ENCODE results near the gene COL5A2.

The COL5A2 gene

DNA sequence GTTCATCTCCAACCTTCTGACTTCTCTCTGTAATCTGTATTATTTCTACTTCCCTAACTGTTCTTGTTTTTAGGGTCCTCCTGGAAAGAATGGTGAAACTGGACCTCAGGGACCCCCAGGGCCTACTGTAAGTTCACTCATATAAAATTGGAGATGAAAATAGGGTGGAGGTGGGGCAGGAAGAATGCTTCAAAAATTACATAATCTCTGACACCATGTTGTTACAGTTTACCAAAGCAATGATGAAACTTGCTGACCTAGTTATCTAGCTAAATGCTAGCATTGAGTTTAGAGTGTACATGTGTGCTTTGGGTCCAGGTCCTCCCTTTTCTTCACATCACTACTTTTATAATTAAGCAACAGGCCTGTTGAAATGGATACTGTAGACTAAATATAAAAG, 182.3 kb downstream of the COL5A2 start:
- peak; percentile 54 for DNase-seq (ENCODE audit: low read depth)
- H3K4me3 ChIP-seq (ENCODE audit: low read length), result no peak overlapping the region
- TF ChIP-seq CTCF (conservative IDR thresholded peaks at IDR 0.05; ENCODE audit: low read length), result no peak

GRCh38 chr2:188993247-188993646, 186.3 kb downstream of the COL5A2 start:
- DNase-seq (ENCODE audit: low read depth), result no peak

GRCh38 chr2:188986839-188987238, 192.7 kb downstream of the COL5A2 start:
- peak; percentile 53 for DNase-seq (ENCODE audit: low read depth)
- no peak for TF ChIP-seq CTCF (conservative IDR thresholded peaks at IDR 0.05; ENCODE audit: low read length)
- no peak overlapping the region for H3K4me3 ChIP-seq (ENCODE audit: low read length)

More at GRCh38 chr2:188993247-188993646, 186.3 kb downstream of the COL5A2 start:
- H3K4me3 ChIP-seq (ENCODE audit: low read length), result no peak overlapping the region
- TF ChIP-seq CTCF (conservative IDR thresholded peaks at IDR 0.05; ENCODE audit: low read length), result no peak

DNA sequence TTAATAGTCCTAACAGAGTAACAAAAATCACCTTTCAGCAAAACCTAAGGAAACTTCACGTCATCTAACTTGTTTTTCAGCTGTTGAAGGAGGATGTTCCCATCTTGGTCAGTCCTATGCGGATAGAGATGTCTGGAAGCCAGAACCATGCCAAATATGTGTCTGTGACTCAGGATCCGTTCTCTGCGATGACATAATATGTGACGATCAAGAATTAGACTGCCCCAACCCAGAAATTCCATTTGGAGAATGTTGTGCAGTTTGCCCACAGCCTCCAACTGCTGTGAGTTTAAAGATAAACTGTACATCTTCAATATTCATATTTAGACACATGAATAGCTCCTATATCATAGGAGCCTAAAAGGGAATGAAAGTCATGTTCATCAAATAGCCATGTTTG, 194.9 kb downstream of the COL5A2 start:
- TF ChIP-seq CTCF (conservative IDR thresholded peaks at IDR 0.05; ENCODE audit: low read length), result no peak
- H3K4me3 ChIP-seq (ENCODE audit: low read length), result peak overlapping the region; percentile 4
- peak; percentile 95 for DNase-seq (ENCODE audit: low read depth)

DNA sequence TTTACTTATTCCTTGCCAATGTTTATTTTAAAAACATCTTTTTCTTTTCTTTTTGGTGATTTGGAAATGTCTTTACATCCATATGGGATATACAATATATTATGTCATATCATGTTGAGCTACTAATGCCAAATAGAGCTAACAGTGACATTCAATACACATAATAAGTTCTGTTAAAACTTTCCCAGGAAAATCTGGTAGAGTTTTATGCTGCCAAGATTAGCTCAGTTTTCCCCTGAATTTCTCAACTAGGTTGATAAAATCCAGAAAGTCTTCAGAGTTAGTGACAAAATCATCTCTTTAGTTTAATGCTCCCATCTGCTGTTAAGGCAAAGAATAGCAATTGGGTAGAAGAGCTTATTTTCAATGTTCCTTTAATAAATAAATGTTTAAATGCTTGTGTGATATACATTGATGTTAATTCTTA, 195.5 kb downstream of the COL5A2 start:
- H3K4me3 ChIP-seq (ENCODE audit: low read length), result no peak overlapping the region
- DNase-seq (ENCODE audit: low read depth), result peak; percentile 94
- peak; percentile 67 for TF ChIP-seq CTCF (conservative IDR thresholded peaks at IDR 0.05; ENCODE audit: low read length)

- peak overlapping the region; percentile 30 for H3K4me3 ChIP-seq (ENCODE audit: low read length)
- peak; percentile 73 for TF ChIP-seq CTCF (conservative IDR thresholded peaks at IDR 0.05; ENCODE audit: low read length)
- DNase-seq (ENCODE audit: low read depth), result peak; percentile 97
Measured at GRCh38 chr2:188983427-188984064, 196.0 kb downstream of the COL5A2 start.

All from AG10803 (cell line).